ENCODE data around the gene FOXK2.
A peak's percentile ranks its signal among the peaks of the same experiment; 100 is the strongest.

Gene FOXK2

GRCh38 chr17:82589851-82590180 lies 70.3 kb downstream of the FOXK2 start:
- DNase-seq (ENCODE audit: low read depth, low spot score), result no peak

GRCh38 chr17:82590216-82590615 lies 70.7 kb downstream of the FOXK2 start:
- no peak for DNase-seq (ENCODE audit: low read depth, low spot score)

DNA sequence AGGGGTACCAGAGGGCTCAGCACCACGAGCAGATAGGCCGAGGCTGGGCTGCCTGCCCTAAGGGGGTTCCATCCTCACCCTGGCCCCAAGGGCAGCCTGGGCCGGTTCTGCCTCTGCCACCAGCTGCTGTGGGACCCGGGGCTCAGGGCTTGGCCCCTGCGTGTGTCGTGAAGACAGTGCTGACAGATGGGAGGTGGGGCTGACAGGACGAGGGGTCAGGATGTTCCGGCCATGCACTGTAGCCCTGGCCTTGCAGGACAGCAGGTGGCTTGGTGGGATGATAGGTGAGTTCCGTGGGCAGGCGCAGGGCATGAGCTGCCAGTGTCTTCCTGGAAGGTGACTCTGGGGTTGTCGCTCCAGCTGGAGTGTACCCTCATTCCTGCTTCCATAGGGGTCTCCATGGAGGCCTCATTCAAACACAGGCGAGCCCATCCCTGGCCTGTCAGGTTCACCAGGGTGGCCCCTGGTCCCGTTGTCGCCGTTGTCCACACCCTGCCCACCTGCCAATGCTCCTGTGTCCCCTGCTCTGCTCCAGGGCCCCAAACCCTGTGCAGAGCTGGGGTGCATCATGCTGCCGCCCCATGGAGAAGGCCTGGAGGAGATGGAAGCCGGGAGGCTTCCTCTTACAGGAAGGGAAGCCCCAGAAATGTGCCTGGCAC lies 71.5 kb downstream of the FOXK2 start:
- no peak for DNase-seq (ENCODE audit: low read depth, low spot score)

GRCh38 chr17:82592289-82592766 lies 72.8 kb downstream of the FOXK2 start:
- DNase-seq (ENCODE audit: low read depth, low spot score), result no peak

GRCh38 chr17:82592767-82593589 lies 73.4 kb downstream of the FOXK2 start:
- peak; percentile 48 for DNase-seq (ENCODE audit: low read depth, low spot score)

- no peak for DNase-seq (ENCODE audit: low read depth, low spot score)
Observed at GRCh38 chr17:82593590-82594087, 74.1 kb downstream of the FOXK2 start.

- no peak for DNase-seq (ENCODE audit: low read depth, low spot score)
Observed at GRCh38 chr17:82594571-82594970, 75.0 kb downstream of the FOXK2 start.

- DNase-seq (ENCODE audit: low read depth, low spot score), result no peak
Observed at GRCh38 chr17:82595893-82596292, 76.4 kb downstream of the FOXK2 start.

DNA sequence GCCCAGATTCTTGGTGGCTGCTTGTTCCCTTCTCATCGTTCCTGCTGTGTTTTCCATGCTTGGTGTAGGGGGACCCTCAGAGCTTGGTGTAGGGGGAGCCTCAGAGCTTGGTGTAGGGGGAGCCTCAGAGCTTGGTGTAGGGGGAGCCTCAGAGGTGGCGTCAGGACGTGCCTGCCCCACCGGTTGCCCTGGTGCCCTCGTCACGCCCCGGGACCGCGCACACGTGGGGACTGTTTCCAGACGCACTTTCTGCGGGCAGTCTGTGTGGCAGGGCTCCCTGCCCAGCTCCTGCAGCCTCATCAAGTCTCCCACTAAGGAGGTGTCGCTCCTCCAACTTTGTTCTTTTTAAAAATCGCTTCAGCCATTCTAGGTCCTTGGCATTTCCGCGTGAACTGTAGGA lies 76.8 kb downstream of the FOXK2 start:
- DNase-seq (ENCODE audit: low read depth, low spot score), result no peak

DNA sequence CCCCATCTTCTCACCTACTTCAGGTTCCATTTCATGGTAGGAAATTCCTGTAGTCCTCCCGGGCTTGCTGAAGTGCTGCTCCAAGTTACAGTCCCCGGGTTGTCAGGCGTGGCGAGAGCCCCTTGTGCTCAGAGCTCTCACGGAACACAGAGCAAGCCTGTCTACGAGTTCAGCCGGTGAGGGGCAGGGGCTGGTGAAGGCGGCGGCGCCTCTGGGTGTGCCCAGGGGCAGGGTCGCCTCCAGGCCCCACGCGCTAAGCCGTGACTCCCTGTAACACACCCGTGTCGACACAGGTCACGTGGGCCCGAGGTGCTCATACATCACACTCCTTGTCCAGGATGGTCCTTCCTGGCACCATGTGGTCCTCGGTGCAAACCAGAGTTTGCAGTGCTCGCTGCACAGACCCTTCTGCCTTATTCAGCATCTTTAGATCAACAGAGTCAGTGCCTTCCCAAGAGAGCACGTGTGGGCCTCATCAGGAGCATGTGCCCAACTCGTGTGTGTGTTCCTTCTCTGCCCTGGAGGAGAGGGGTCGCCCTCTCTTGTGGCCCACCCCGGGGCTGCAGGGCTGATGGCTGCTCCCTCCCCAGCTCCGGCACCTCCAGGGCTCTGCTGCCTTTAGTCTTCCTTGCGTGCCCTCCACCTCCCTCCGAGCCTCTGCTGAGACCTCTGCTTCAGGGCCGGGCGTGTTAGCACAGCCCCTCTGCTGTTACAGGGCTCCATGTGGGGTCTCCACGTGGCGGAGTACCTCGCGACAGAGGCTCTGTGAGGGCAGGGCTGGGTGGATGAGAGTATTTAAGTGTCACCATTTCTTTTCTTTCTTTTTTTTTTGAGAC lies 77.5 kb downstream of the FOXK2 start:
- DNase-seq (ENCODE audit: low read depth, low spot score), result no peak

- DNase-seq (ENCODE audit: low read depth, low spot score), result no peak
Observed at GRCh38 chr17:82598256-82599119, 79.0 kb downstream of the FOXK2 start.

DNA sequence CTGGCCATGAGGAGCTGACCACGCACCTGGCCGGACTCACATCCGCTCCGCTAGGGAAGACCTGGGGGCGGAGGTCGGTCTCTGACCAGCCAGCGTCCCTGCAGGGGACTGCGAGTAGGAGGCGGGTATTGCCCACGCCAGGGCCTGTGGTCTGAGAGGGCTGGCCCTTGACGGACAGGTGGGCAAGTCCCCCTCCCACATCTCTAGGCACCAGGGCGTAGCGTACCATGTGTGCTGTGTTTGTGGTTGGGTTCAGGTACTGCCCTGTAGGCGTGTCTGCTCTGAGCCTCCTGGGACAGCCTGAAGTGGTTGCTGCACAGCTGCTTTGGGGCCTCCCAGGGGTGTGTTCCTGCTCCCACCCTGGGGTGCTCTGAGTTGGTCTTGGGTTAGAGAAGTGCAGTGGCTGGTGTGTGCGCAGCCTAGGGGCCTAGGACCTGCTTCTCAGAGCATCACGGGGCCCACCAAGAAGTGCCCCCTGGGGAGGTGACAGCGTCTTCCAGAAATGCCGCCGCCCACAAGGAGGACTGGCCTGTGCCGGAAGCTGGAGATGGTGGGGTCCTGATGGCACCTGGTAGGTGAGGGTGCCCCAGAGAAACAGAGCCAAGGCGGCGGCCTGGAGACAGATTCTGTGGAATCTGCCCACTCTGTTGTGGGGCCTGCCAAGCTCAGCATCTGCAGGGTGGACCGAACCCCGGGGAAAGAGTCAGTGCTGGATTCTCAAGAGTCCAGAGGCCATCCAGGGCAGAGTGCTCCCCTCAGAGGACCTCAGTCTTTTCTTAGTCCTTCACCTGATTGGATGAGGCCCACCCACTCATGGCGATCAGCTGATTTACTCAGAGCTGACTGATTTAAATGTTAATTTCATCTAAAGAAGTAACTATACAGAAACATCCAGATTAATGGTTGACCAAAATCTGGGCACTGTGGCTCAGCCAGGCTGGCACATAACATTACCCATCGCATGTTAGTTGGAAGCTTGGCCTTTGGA lies 80.4 kb downstream of the FOXK2 start:
- no peak for DNase-seq (ENCODE audit: low read depth, low spot score)

- no peak for DNase-seq (ENCODE audit: low read depth, low spot score)
Observed at GRCh38 chr17:82600731-82601446, 81.4 kb downstream of the FOXK2 start.

DNA sequence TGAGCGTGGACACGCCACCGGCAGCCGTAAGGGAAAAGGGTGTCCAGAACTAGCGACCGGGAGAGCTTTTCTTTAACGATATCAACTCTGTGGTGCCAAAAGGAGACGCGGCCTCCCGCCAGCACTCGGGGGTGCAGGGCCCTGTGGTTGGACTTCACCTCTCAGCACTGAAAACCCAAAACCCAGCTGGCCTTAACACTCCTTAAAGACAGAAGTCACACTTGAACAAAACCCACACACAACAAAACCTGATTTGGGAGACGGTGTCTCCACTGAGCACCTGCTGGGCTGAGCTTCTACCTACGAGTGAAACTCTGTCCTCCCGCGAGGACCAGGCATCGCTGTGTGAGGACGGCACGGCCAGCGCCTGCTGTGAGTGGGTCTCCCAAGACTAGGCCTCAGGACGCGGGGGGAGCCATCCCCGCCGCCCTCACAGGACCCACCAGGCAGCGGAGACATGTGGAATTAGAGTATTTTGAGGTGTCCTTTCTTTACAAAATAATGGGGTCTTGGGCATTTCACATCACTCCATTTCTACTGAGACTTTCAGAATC lies 82.0 kb downstream of the FOXK2 start:
- no peak for DNase-seq (ENCODE audit: low read depth, low spot score)

- DNase-seq (ENCODE audit: low read depth, low spot score), result no peak
Observed at GRCh38 chr17:82602487-82602886, 83.0 kb downstream of the FOXK2 start.

GRCh38 chr17:82602986-82603710 lies 83.6 kb downstream of the FOXK2 start:
- DNase-seq (ENCODE audit: low read depth, low spot score), result no peak

DNA sequence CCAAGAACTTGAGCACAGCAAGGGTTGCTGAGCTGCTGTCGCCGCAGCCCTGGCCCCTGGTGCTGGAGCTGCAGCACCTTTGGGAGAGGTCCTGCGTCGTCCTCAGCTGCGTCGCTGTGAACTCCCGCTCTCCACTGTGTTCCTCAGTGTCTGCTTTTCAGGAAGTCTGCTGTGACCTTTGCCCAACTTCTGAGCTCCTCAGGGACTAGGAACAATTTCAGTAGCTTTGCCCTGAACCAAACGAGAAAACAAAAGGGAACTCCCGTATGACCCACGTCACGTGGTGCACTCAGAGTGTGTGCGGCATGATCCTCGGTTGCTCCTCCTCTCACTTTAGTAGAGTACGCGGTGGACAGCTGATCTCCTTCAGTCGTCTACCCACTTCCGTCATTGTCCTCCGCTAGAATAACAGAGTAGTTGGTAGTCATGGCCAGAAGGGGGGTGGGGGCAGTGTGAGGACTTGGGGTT lies 84.5 kb downstream of the FOXK2 start:
- DNase-seq (ENCODE audit: low read depth, low spot score), result no peak

DNA sequence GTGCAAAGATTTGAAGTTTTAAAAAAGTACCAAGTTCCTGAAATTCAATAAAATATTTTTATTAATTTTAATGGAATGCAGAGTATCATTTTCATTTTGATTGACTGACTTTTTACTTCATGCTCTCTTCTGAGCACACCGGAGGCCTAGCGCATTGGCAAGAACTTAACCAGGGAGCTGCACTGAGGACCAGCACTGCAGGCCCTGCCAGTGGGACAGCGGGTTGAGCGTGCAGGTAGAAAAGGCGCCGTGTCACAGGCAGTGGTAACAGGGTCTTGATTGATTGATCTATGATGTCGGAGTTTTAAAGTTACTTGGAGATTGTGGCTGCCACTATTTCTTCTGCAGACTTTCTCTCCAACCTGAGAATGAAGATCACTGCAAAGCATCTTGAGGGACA lies 85.0 kb downstream of the FOXK2 start:
- no peak for DNase-seq (ENCODE audit: low read depth, low spot score)
